Immature natural killer cell (primary cell): Measurements from ENCODE around the gene LGALS8. TPM values are rescaled to one million over a fixed set of nuclear protein-coding genes. Genes with fewer than 3 reads are reported as not detected.

Experiments
- polyA plus RNA-seq, 3 donors: library from polyadenylated mRNA; unstranded; fragments of 300-500 nt; fragmentation: Illumina TruSeq; gene quantifications; one replicate each; pipeline ENCODE4 v1.2.3, GENCODE V29; 2021

Gene LGALS8
- polyA plus RNA-seq, 3 donors from 2014 or later: 24.9 to 43.6 (median 26.6) TPM

Other genes with a start within 250 kb of the LGALS8 start
- gene ERO1B, start 242.0 kb upstream of the LGALS8 start, polyA plus RNA-seq: 1 to 10 TPM; 2.0 to 2.1 (median 2.0) TPM
- gene EDARADD, start 129.7 kb upstream of the LGALS8 start, polyA plus RNA-seq: 1 to 10 TPM in 2 of 3 donors, not detected in 1; 5.2 to 5.8 TPM
- 10 to 100 TPM in 1 of 3 donors, 1 to 10 TPM in 2; 3.8 to 11.6 (median 4.6) TPM for gene HEATR1, start 80.5 kb downstream of the LGALS8 start, polyA plus RNA-seq
- not detected for gene ACTN2, start 162.5 kb downstream of the LGALS8 start, polyA plus RNA-seq